Hematopoietic multipotent progenitor cell treated with erythropoietin and hydrocortisone succinate and interleukin-3 and kit ligand, for 17 days (in vitro differentiated cells): Measurements from ENCODE around the gene HSPA6.
"Not testable (repeated sequence)": the region's sequence is repeated elsewhere in the genome, so short reads cannot be mapped to it uniquely, and the experiment has no call there.

Experiments
- DNase-seq: peaks from one replicate; pipeline ENCODE4 v3.0.0-alpha.2; 2015; ENCODE audit warnings: low spot score

Gene HSPA6

GRCh38 chr1:161560960-161561715 lies 36.8 kb downstream of the HSPA6 start:
- peak; percentile 32 for DNase-seq

- not testable (repeated sequence) for DNase-seq
Measured at GRCh38 chr1:161562441-161562840, 38.1 kb downstream of the HSPA6 start.

GRCh38 chr1:161563522-161563921 lies 39.2 kb downstream of the HSPA6 start:
- not testable (repeated sequence) for DNase-seq

GRCh38 chr1:161566602-161566960 lies 42.2 kb downstream of the HSPA6 start:
- DNase-seq, result not testable (repeated sequence)

GRCh38 chr1:161571703-161572102 lies 47.4 kb downstream of the HSPA6 start:
- not testable (repeated sequence) for DNase-seq
